Neutrophil (primary cell): ENCODE measurements around the gene TRIM68.

Source experiments
- H3K27ac ChIP-seq: fragments of 200-600 bp; sonication (generic); 2 replicates; pipeline ENCODE4 v1.5.1; 2016; ENCODE audit warnings: mild to moderate bottlenecking, moderate library complexity
- H3K27me3 ChIP-seq: fragments of 200-600 bp; sonication (generic); 2 replicates; pipeline ENCODE4 v1.6.0; 2016; ENCODE audit warnings: mild to moderate bottlenecking
- H3K36me3 ChIP-seq: fragments of 200-600 bp; sonication (generic); 2 replicates; pipeline ENCODE4 v1.5.1; 2017
- H3K4me1 ChIP-seq, 2 experiments: fragments of 200-600 bp in 1 of 2; sonication (generic) in 1 of 2; 1 replicate in 1 of 2; 2 replicates in 1 of 2; pipeline versions ENCODE4 v1.5.1 to v1.6.1; 2013 to 2016; ENCODE audit warnings: low read depth in 1 of 2, low read length in 1 of 2, mild to moderate bottlenecking in 1 of 2, moderate library complexity in 1 of 2; ENCODE audit not compliant: control insufficient read depth in 1 of 2, insufficient read depth in 1 of 2
- H3K4me3 ChIP-seq, 2 experiments: fragments of 200-600 bp in 1 of 2; sonication (generic) in 1 of 2; 1 replicate in 1 of 2; 2 replicates in 1 of 2; pipeline ENCODE4 v1.5.1; 2013 to 2016; ENCODE audit warnings: low read depth in 1 of 2, low read length in 1 of 2, mild to moderate bottlenecking in 1 of 2, moderate library complexity in 1 of 2
- H3K9me3 ChIP-seq: fragments of 200-600 bp; sonication (generic); 2 replicates; pipeline ENCODE4 v1.5.1; 2016
- CTCF ChIP-seq: fragments of 200-600 bp; sonication (generic); IDR thresholded peaks from 2 replicates; pipeline ENCODE4 v1.5.1; 2016; ENCODE audit warnings: antibody characterized with exemption

Gene TRIM68

GRCh38 chr11:4611986-4612385 is 4.0 kb upstream of the TRIM68 start:
- H3K9me3 ChIP-seq: no peaks in the 10 kb centered on the region
- no peaks in the 10 kb centered on the region for H3K36me3 ChIP-seq
- H3K4me3 ChIP-seq: no peak overlapping the region
- peaks cover 12 to 26% of the 10 kb centered on the region in 2 experiments for H3K4me1 ChIP-seq
- TF ChIP-seq CTCF: no peak
- peaks cover 4% of the 10 kb centered on the region for H3K27me3 ChIP-seq
- no peak overlapping the region for H3K27ac ChIP-seq

- no peaks in the 10 kb centered on the region for H3K36me3 ChIP-seq
- H3K27me3 ChIP-seq: peaks cover 4% of the 10 kb centered on the region
- no peaks in the 10 kb centered on the region for H3K9me3 ChIP-seq
- peak overlapping the region in 1 of 2 experiments; percentile 0 for H3K4me3 ChIP-seq
- no peak for TF ChIP-seq CTCF
- peak overlapping the region; percentile 35 for H3K27ac ChIP-seq
- H3K4me1 ChIP-seq: peaks cover 15 to 31% of the 10 kb centered on the region in 2 experiments
These were observed 2.4 kb upstream of the TRIM68 start for GRCh38 chr11:4610258-4610935.

GRCh38 chr11:4607096-4607495 is 935 bp downstream of the TRIM68 start:
- Histone ChIP-seq H3K4me1 (peaks cover 15 to 31% of the 10 kb centered on the region in 2 experiments), H3K9me3 (no peaks in the 10 kb centered on the region), H3K27me3 (no peaks in the 10 kb centered on the region), H3K4me3 (peak overlapping the region; percentile 61 to 82), H3K27ac (no peak overlapping the region), H3K36me3 (peaks cover 16% of the 10 kb centered on the region)
- no peak for TF ChIP-seq CTCF

- no peaks in the 10 kb centered on the region for H3K27me3 ChIP-seq
- H3K27ac ChIP-seq: no peak overlapping the region
- no peak for TF ChIP-seq CTCF
- peaks cover 23% of the 10 kb centered on the region for H3K36me3 ChIP-seq
- H3K4me3 ChIP-seq: no peak overlapping the region
- no peaks in the 10 kb centered on the region for H3K9me3 ChIP-seq
- peaks cover 15 to 31% of the 10 kb centered on the region in 2 experiments for H3K4me1 ChIP-seq
These were observed 1.6 kb downstream of the TRIM68 start for GRCh38 chr11:4606231-4607015.

- Histone ChIP-seq H3K4me3 (no peak overlapping the region), H3K36me3 (peaks cover 36% of the 10 kb centered on the region), H3K4me1 (peaks cover 9 to 23% of the 10 kb centered on the region in 2 experiments), H3K27me3 (no peaks in the 10 kb centered on the region), H3K9me3 (no peaks in the 10 kb centered on the region), H3K27ac (no peak overlapping the region)
- no peak for TF ChIP-seq CTCF
These were observed 3.0 kb downstream of the TRIM68 start for GRCh38 chr11:4605057-4605456.
